AG20443 (cell line): ENCODE data around the gene EGR1.

Source experiments
- DNase-seq: peaks from one replicate; pipeline ENCODE4 v3.0.0; 2012; ENCODE audit warnings: low spot score, mixed read lengths

Gene EGR1

GRCh38 chr5:138465261-138466124, at the start of gene EGR1:
Gene EGR1 (plus strand): TSS chr5:138465479. CDS start chr5:138465762, 283 bp downstream.
- peak; percentile 90 for DNase-seq

GRCh38 chr5:138418444-138418843, 46.8 kb upstream of the EGR1 start:
- no peak for DNase-seq

- DNase-seq: no peak
Measured at GRCh38 chr5:138425079-138425478, 40.2 kb upstream of the EGR1 start.

DNA sequence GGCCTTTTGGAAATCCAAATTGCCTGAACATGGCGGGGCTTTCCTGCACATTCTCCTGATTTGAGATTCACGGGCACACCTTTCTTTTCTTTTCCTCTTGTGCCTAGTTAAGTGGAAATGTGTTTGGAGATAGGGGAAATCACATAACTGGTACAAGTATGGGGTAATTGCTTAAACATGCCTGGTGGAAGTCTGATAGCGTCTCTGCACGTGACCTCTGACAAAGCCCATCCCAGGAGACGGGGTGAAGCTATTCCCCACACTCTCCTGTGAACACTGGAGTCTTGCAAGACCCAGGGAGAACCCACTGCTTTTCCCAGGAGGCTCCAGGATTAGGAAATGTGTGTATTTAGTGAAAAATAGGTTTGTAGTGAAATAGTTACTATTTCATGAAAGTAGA, 29.3 kb upstream of the EGR1 start:
- DNase-seq: no peak

DNA sequence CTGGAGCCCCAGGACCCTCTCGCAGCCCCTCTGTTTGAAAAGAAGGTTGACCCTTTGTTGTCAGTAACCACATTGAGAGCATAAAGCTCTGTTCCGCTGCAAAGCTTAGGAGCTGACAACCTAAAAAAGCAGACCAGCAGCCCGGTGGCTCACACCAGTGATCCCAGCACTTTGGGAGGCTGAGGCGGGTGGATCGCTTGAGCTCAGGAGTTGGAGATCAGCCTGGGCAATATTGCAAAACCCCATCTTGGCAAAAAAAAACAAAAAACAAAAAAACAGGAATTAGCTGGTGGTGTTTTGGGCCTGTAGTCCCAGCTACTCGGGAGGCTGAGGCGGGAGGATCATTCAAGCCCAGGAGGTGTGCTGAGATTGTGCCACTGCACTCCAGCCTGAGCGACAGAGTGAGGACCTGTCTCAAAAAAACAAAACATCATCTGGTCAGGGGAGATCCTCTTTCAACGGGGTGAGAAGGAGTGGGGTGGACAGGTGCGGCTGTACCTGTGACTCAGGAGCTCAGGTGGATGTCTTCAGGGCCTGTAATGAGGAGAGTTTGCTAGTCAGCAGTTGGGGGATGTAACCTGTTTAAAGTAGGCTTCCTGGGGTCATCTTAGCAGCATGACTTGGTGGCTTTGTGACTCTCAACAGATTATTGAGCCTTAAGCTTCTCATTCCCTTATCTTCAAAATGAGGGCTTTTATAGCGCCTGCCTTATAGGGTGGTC, 27.1 kb upstream of the EGR1 start:
- no peak for DNase-seq

- peak; percentile 89 for DNase-seq
Measured at GRCh38 chr5:138438724-138439476, 26.4 kb upstream of the EGR1 start, which contains the start of gene REEP2. Gene REEP2 (plus strand): TSS chr5:138439057. CDS start chr5:138439209, 152 bp downstream.

DNA sequence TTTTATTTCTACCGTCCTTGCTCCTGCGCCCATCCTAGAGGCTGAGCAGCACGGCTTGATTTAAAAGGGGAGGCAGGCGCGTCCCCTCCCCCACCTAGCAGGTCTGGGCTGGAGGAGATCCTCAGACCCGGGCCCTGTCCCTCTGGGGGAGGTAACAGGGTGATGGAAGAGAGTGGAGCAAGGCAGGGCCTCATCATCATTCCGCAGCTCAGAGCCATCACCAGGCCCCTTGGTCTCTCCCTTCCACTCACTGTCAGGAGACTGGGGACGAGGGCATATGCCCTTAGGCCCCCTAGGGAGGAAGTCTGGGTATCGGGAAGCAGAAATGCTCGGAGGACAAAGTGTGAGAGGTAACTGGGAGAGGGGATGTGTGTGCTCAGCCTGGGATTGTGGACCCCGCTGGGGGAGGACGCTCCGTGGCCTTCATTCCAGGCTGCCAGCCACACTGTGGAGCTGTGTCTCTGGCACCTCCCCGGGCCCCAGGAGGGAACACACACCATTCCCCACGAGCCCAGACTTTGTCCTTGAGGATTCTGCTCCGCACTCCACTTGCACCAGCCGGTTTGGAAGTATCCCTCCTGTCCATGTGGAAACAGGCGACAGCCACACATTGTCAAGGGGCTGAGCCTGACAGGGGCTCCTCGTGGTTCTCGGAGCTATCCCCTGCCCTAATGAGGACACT, 25.7 kb upstream of the EGR1 start:
- DNase-seq: no peak

DNA sequence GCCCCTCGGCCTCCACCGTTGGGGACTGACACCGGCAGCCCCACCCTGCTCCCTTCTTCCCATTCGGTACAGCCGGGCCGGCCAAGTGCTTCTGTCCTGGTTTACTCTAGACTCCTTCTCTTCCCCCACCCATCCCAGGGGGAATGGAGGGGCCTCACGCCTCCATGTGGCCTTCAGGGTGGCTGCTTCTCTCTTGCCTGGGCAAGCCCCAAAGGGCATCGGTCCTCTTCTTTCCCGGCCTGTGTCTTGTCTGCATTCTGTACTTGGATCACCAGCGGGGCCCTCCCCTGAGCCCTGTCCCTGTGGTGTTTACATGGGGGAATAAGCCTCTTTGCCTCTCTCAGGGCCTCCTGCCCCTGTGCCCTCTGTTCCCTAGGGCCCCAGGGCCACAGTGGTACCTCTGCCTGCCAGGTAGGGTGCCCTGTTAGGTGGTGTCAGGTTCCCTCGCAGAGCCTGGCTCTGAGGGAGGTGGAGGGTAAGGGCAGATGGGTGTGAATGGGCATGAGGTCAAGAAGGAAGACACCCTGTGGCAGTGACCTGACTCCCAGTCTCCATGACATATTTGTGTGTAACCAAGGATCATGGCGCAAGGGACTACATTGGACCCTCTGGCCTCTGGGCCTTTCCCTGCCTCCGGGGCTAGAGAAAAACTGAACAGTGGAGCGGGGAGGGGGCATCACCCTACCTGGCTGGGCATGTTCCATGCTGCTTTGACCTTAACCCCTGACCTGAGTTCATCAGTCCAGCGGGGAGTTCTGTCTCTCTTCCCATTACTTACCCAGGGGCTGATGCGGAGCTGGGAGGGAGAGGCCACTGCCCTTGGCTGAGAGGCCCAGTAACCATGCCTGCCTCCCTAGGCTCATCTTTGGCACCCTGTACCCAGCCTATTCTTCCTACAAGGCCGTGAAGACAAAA, 24.9 kb upstream of the EGR1 start:
- DNase-seq: no peak

DNA sequence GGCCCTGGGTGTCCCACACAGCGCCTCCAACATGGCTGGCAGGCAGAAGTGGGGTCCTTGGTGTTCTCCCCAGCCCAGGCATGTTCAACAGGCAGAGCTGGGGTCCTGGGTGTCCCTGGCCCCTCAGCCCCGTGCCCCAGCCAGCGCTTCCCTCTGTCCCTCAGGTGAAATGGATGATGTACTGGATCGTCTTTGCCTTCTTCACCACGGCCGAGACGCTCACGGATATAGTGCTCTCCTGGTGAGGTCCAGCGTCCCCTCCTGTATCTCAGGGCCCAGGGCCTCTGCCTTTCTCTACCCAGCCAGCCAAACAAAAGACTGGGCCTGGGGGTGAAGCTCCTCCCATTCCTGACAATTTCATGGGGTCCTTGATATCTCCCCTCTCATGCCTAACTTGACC, 24.1 kb upstream of the EGR1 start:
- no peak for DNase-seq

DNA sequence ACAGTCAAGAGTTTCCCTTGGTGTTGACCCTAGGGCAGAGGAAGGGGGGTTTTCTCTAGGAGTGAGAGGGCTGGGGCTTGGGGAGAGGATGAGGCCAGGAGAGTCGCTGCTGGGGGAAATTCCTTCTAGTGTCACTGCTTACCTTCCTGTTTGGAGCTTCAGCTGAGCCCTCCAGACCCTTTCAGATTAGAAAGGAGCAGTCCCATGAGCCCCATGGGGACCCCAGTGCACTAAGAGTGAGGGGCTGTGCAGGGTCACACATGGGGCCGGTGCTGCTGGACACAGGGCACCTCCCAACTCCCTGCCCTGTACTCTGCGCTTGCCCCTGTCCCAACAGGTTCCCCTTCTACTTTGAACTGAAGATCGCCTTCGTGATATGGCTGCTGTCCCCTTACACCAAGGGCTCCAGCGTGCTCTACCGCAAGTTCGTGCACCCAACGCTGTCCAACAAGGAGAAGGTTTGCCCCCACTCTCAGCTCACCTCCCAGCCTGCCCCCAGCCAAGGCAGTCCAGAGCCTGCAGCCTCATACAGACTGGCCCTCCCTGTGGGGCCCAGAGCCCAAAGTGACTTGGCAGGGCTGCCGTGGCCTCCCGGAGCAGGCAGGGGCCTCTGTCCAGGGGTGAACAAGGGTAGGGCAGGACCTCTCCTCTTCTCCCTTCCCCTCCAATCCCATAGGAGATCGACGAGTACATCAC, 21.1 kb upstream of the EGR1 start:
- no peak for DNase-seq

DNA sequence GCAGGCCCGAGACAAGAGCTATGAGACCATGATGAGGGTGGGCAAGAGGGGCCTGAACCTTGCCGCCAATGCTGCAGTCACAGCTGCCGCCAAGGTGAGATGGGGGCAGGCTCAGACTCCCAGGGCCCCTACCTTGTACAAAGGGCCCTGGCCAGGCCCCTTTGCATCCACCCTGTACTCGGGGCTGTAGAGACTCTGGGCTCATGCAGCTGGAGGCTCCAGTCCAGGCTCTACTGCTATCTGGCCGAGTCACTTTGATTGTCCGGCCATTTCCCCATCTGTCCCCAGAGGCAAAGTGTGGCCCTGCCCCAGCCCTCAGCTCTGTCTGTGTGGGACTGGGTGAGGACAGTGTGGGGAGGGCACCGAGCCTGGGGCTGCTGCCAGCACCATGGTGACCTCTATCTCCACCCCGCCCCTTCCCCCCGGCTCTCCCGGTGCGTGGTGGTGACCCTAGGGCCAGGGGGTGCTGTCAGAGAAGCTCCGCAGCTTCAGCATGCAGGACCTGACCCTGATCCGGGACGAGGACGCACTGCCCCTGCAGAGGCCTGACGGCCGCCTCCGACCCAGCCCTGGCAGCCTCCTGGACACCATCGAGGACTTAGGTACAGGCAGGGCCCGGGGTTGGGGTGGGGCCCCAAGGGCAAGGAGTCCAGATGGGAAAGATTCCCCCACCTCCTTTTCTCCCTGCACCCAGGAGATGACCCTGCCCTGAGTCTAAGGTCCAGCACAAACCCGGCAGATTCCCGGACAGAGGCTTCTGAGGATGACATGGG, 20.3 kb upstream of the EGR1 start:
- no peak for DNase-seq

DNA sequence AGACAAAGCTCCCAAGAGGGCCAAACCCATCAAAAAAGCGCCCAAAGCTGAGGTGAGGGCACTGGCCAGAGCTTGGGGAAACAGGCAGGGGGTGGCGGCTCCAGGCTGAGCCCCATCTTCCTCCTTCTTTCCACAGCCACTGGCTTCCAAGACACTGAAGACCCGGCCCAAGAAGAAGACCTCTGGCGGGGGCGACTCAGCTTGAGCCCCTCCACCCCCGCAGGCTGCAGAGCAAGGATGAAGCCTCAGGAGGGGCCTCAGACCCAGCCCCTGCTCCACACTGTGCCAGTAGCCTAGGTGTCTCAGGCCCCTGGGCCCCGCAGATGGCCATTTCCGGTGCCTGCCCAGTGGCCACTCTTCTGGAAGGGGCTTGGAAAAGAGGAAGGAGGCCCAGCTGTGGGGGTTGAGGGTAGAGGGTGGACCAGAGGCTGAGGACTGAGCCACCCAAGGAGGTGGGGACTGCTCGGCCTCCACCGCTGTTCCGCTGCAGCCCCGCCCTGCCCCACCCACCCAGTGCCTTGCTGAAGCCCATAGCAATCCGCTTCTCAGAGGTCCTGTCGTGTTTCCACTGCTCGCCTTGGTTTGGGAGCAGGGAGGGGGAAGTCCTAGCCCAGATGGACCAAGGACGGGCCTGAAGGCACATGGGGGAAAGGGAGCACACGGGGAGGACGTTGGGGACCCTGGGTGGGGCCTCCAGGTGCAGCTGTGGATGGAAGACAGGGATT, 19.6 kb upstream of the EGR1 start:
- DNase-seq: no peak

GRCh38 chr5:138448070-138448469, 17.2 kb upstream of the EGR1 start:
- no peak for DNase-seq

DNA sequence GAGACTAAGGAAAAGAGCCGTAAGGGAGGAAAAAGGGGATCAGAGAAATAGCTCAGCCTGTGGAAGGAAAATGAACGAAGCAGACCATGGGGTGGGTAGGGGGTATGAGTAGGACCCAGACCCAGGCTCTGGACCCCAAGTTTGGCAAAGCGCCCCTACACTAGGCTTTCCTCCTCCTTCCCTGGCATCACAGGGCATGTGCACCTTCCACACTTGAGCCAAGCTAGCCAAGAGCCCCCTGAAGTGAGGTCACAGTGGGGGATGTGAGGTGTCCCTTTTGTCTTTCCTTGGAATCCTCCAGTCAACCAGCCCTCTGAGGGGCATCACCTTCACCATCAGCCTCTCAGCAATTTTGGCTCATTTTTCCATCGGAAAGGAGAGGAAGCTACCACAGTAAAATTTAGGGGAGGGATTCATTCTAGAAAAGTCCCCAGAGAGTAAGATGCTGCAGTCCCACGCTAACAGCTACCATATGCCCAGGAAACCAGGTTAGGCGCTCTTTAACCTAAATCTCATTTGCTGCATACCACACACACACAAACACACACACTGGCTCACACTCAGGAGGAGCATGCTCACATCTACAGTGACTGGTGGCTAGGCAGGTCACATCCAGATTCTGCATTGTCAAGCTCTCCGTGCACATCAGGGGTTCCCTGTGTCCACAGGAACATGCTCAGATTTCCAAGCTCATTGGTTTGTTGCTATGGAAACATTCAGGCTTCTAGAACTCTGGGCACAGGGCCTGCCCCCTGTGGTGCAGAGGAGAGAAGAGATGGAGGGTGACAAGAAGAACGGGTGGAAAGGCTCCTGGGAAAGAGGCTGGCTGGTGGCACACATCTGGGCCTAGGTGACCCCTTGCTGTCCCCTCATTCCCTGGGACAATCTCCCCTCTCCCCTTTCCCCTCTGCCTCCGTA, 16.5 kb upstream of the EGR1 start:
- DNase-seq: peak; percentile 65

DNA sequence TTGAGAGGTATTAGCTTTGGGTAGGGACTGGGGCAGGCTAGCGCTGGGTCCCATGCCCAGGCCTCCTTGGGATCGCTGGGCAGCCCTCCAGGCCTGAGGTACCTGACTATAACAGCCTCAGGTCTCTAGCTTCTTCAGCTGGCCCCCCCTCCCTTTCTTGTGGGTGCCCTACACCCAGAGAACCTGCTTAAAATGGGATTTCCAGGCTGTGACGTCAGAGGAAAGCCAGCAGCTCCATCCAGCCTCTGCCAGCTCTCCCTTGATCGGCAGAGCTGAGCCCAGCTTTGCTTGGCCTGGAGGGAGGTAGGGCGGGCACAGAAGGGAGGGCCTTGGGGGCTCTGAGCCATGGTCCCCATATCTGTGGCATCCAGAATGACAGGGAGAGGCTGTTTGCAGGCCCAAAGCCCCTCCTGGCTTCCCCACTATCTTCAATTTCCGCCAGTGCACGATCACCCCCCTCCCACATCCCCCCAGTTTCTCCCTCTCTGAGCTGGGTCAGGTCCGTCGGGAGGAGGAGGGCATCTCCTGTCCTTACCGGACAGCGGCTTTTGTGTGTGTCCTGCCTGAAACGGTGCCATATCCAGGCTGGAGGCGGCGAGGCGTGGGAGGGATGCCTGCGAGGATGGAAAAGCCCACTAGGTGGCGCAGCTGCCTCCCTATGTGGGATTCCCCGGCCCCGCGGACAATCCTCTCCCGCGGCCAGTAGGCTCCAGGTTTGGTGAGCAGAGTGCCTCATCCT, 15.6 kb upstream of the EGR1 start:
- peak; percentile 97 for DNase-seq

- DNase-seq: no peak
Measured at GRCh38 chr5:138450971-138451370, 14.3 kb upstream of the EGR1 start.

GRCh38 chr5:138452720-138453119, 12.6 kb upstream of the EGR1 start:
- no peak for DNase-seq
